Right lobe of liver (tissue), 4 donors: ENCODE results near the gene ENTPD8.

Experiments
- POLR2A ChIP-seq: fragments of 450-650 bp; IDR thresholded peaks from one replicate; pipeline ENCODE4 v1.6.1; 2017; ENCODE audit warnings: antibody characterized with exemption, mild to moderate bottlenecking
- TF ChIP-seq, protein P1 (sequence below), 4 donors: fragments of 200-600 bp in 3 of 4; fragments of 450-650 bp in 1 of 4; IDR thresholded peaks; one replicate each; pipeline versions ENCODE4 v1.5.1 to v1.8.0; 2016 to 2022; ENCODE audit warnings: antibody characterized with exemption in 4 of 4, mild to moderate bottlenecking in 2 of 4
- donor health status: DM: no; HTN: no; CAD: no.
- donor health status: DM: no; HTN: no; CAD: no.
- donor health status: DM: no; HTN: yes; CAD: no.

DNA sequence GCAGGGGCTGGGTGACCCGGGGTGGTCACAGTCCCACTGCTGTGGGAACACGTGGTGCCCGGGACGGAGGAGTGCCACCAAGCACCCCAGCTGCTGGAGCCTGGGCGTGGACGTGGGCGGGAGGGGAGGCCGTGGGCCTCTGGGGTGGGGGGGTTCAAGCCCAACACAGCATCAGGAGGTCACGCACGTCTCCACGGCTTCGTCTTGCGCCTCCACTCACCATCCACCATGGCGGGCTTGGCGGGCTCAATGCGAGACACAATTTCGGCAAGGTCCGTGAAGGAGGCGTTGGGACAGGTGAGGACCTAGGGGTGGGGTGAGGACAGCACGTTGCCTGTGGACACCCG, 20.1 kb upstream of the ENTPD8 start:
- TF ChIP-seq, protein P1, sequence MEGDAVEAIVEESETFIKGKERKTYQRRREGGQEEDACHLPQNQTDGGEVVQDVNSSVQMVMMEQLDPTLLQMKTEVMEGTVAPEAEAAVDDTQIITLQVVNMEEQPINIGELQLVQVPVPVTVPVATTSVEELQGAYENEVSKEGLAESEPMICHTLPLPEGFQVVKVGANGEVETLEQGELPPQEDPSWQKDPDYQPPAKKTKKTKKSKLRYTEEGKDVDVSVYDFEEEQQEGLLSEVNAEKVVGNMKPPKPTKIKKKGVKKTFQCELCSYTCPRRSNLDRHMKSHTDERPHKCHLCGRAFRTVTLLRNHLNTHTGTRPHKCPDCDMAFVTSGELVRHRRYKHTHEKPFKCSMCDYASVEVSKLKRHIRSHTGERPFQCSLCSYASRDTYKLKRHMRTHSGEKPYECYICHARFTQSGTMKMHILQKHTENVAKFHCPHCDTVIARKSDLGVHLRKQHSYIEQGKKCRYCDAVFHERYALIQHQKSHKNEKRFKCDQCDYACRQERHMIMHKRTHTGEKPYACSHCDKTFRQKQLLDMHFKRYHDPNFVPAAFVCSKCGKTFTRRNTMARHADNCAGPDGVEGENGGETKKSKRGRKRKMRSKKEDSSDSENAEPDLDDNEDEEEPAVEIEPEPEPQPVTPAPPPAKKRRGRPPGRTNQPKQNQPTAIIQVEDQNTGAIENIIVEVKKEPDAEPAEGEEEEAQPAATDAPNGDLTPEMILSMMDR (IDR thresholded peaks at IDR 0.05) = no peak
- no peak for TF ChIP-seq POLR2A
